CD14-positive monocyte (primary cell): ENCODE results near the gene DNAAF5. TPM values are rescaled to one million over a fixed set of nuclear protein-coding genes. Genes with fewer than 3 reads are reported as not detected.

Experiments used
- DNase-seq, 3 donors: peaks; one replicate each; pipeline ENCODE4 v3.0.0-alpha.2; 2011 to 2022
- H2AFZ ChIP-seq: 2 replicates; pipeline ENCODE4 v1.6.0; 2012; ENCODE audit warnings: mild to moderate bottlenecking, low read depth, low read length, inconsistent platforms; ENCODE audit not compliant: insufficient read depth, poor library complexity, severe bottlenecking
- H3K27ac ChIP-seq, 2 donors: 1 replicate in 1 of 2; 2 replicates in 1 of 2; pipeline ENCODE4 v1.5.1; 2012 to 2013; ENCODE audit warnings: low read length in 2 of 2, control low read depth in 1 of 2, inconsistent platforms in 1 of 2, low read depth in 1 of 2, mild to moderate bottlenecking in 1 of 2
- H3K27me3 ChIP-seq, 2 donors: one replicate each; pipeline versions ENCODE4 v1.6.0 to v1.6.1; 2011 to 2013; ENCODE audit warnings: low read length in 2 of 2; ENCODE audit not compliant: control insufficient read depth in 2 of 2, insufficient read depth in 2 of 2
- H3K36me3 ChIP-seq, 2 donors: replicated peaks in 1 of 2; 1 replicate in 1 of 2; 2 replicates in 1 of 2; pipeline versions ENCODE4 v1.5.1 to v1.6.1; 2012 to 2013; ENCODE audit warnings: low read length in 2 of 2, control low read depth in 1 of 2, inconsistent platforms in 1 of 2, mild to moderate bottlenecking in 1 of 2; ENCODE audit not compliant: insufficient read depth in 2 of 2, control insufficient read depth in 1 of 2
- H3K4me1 ChIP-seq, 2 donors: 1 replicate in 1 of 2; 2 replicates in 1 of 2; pipeline versions ENCODE4 v1.5.1 to v1.6.1; 2012 to 2013; ENCODE audit warnings: low read length in 2 of 2, control low read depth in 1 of 2, inconsistent platforms in 1 of 2, mild to moderate bottlenecking in 1 of 2, moderate library complexity in 1 of 2; ENCODE audit not compliant: insufficient read depth in 2 of 2, control insufficient read depth in 1 of 2
- H3K4me2 ChIP-seq: replicated peaks from 2 replicates; pipeline ENCODE3; 2012; ENCODE audit warnings: low read length, moderate library complexity, mild to moderate bottlenecking; ENCODE audit not compliant: poor library complexity, severe bottlenecking; ENCODE audit errors: extremely low read depth
- H3K4me3 ChIP-seq, 3 experiments: fragments of 200-600 bp in 1 of 3; sonication (generic) in 1 of 3; replicated peaks in 1 of 3; 1 replicate in 2 of 3; 2 replicates in 1 of 3; pipeline ENCODE4 v1.5.1; 2011 to 2013; ENCODE audit warnings: low read length in 3 of 3, mild to moderate bottlenecking in 3 of 3, control low read depth in 2 of 3, low read depth in 2 of 3, inconsistent platforms in 1 of 3, moderate library complexity in 1 of 3
- H3K79me2 ChIP-seq: 2 replicates; pipeline ENCODE4 v1.6.0; 2012; ENCODE audit warnings: mild to moderate bottlenecking, control low read depth, inconsistent platforms, low read length, moderate library complexity; ENCODE audit not compliant: insufficient read depth
- H3K9ac ChIP-seq: 2 replicates; pipeline ENCODE4 v1.6.0; 2017; ENCODE audit warnings: low read length, mild to moderate bottlenecking; ENCODE audit not compliant: insufficient read depth, poor library complexity, severe bottlenecking
- H3K9me3 ChIP-seq, 2 donors: replicated peaks in 1 of 2; 1 replicate in 1 of 2; 2 replicates in 1 of 2; pipeline versions ENCODE4 v1.5.1 to v1.6.1; 2012 to 2013; ENCODE audit warnings: low read length in 2 of 2, control low read depth in 1 of 2; ENCODE audit not compliant: control insufficient read depth in 1 of 2, insufficient read depth in 1 of 2
- H4K20me1 ChIP-seq: 2 replicates; pipeline ENCODE4 v1.6.0; 2012; ENCODE audit warnings: mild to moderate bottlenecking, low read length, control low read depth, moderate library complexity; ENCODE audit not compliant: insufficient read depth
- H3K27ac Mint-ChIP-seq, 7 donors: one replicate each; pipeline ENCODE4 v1.8.0; 2020; ENCODE audit warnings: mild to moderate bottlenecking in 7 of 7, mixed read lengths in 7 of 7, moderate library complexity in 6 of 7, inconsistent platforms in 2 of 7
- H3K27me3 Mint-ChIP-seq, 3 donors: one replicate each; pipeline ENCODE4 v1.8.0; 2021 to 2022; ENCODE audit warnings: low read depth in 3 of 3, mild to moderate bottlenecking in 3 of 3, mixed read lengths in 3 of 3, moderate library complexity in 3 of 3, inconsistent platforms in 1 of 3
- H3K36me3 Mint-ChIP-seq, 2 donors: one replicate each; pipeline ENCODE4 v1.8.0; 2020; ENCODE audit warnings: mixed read lengths in 2 of 2, inconsistent platforms in 1 of 2, mild to moderate bottlenecking in 1 of 2
- H3K4me1 Mint-ChIP-seq: one replicate; pipeline ENCODE4 v1.8.0; 2020; ENCODE audit warnings: mild to moderate bottlenecking, mixed read lengths
- H3K4me3 Mint-ChIP-seq, 2 donors: one replicate each; pipeline ENCODE4 v1.8.0; 2020; ENCODE audit warnings: mild to moderate bottlenecking in 2 of 2, mixed read lengths in 2 of 2, moderate library complexity in 1 of 2
- H3K9me3 Mint-ChIP-seq, 7 donors: one replicate each; pipeline ENCODE4 v1.8.0; 2020 to 2022; ENCODE audit warnings: mixed read lengths in 7 of 7, mild to moderate bottlenecking in 6 of 7, moderate library complexity in 6 of 7, inconsistent platforms in 2 of 7
- CTCF ChIP-seq: fragments of 200-600 bp; IDR thresholded peaks from one replicate; pipeline ENCODE4 v1.8.0; 2022; ENCODE audit warnings: antibody characterized with exemption, mild to moderate bottlenecking
- WGBS: methylation state at CpG from one replicate; pipeline ENCODE4 v1.1.5; 2013; ENCODE audit warnings: missing lambda C conversion rate; ENCODE audit not compliant: insufficient coverage; 5-methylcytosine and 5-hydroxymethylcytosine counted together
- intact Hi-C, 2 donors: fragments of 100-400 bp; cut with micrococcal nuclease; formaldehyde crosslinking; loops; one replicate each; pipeline versions ENCODE4 v1.15.0 to v1.15.1; 2023
- polyA plus RNA-seq, 3 donors: library from polyadenylated mRNA; depleted of rRNA in 1 of 3; unstranded in 2 of 3; stranded (reverse) in 1 of 3; fragments of 300-500 nt in 2 of 3; fragments of >200 nt in 1 of 3; fragmentation: Illumina TruSeq in 2 of 3; gene quantifications; 1 replicate in 2 of 3; 2 replicates in 1 of 3; pipeline ENCODE4 v1.2.3, GENCODE V29; 2012 to 2021

DNAAF5 gene
- polyA plus RNA-seq, 3 donors: 1.2 to 9.6 (median 2.0) TPM

- peaks cover 36% of the 10 kb centered on the region for H4K20me1 ChIP-seq
- peak overlapping the region; percentile 96 for H3K4me2 ChIP-seq
- H3K79me2 ChIP-seq: peaks cover 36% of the 10 kb centered on the region
- no peaks in the 10 kb centered on the region for H3K36me3 ChIP-seq
- H3K4me3 ChIP-seq: peak overlapping the region; percentile 20 to 82 (median 42)
- peaks cover 2 to 26% of the 10 kb centered on the region in 2 donors for H3K27me3 ChIP-seq
- H2AFZ ChIP-seq: peak overlapping the region; percentile 67
- Mint-ChIP-seq H3K27ac (peak overlapping the region in 6 of 7 donors; percentile 32 to 82 (median 50)), H3K9me3 (peaks cover 0 to 5% (median 3%) of the 10 kb centered on the region in 7 donors), H3K4me1 (peaks cover 53% of the 10 kb centered on the region), H3K36me3 (peaks cover 23% of the 10 kb centered on the region in 2 donors), H3K27me3 (peaks cover 33 to 58% (median 37%) of the 10 kb centered on the region in 3 donors), H3K4me3 (peak overlapping the region; percentile 73 to 84)
- no peak overlapping the region for H3K9ac ChIP-seq
- WGBS: 23% methylated on average over 36 of the region's 56 CpGs
- no peak for TF ChIP-seq CTCF
- H3K9me3 ChIP-seq: peaks cover under 1 to 2% of the 10 kb centered on the region in 2 donors
- peaks cover 48 to 61% of the 10 kb centered on the region in 2 donors for H3K4me1 ChIP-seq
- no peak for DNase-seq
- H3K27ac ChIP-seq: peak overlapping the region in 1 of 2 donors; percentile 48
- intact Hi-C loops: loop anchor here (5.0 to 10.0 kb wide), 2 partner anchors 57 to 159 kb away; partner anchors contain the start of gene COX19 (in 1 of the 2)
Observed at GRCh38 chr7:815284-816216, 89.1 kb downstream of the DNAAF5 start.

GRCh38 chr7:816300-816750, 89.8 kb downstream of the DNAAF5 start:
- Mint-ChIP-seq H3K36me3 (peaks cover 28% of the 10 kb centered on the region in 2 donors), H3K4me3 (peak overlapping the region; percentile 65 to 71), H3K27me3 (peaks cover 35 to 56% (median 37%) of the 10 kb centered on the region in 3 donors), H3K9me3 (peaks cover 0 to 5% (median 2%) of the 10 kb centered on the region in 7 donors), H3K4me1 (peaks cover 58% of the 10 kb centered on the region), H3K27ac (peak overlapping the region in 2 of 7 donors; percentile 58 to 82)
- Histone ChIP-seq H3K27me3 (peaks cover 2 to 26% of the 10 kb centered on the region in 2 donors), H3K79me2 (peaks cover 38% of the 10 kb centered on the region), H3K36me3 (no peaks in the 10 kb centered on the region), H4K20me1 (peaks cover 44% of the 10 kb centered on the region), H3K4me1 (peaks cover 45 to 59% of the 10 kb centered on the region in 2 donors), H2AFZ (peak overlapping the region; percentile 67), H3K4me2 (peak overlapping the region; percentile 96), H3K9me3 (no peaks in the 10 kb centered on the region), H3K4me3 (peak overlapping the region; percentile 20 to 82 (median 42)), H3K9ac (peak overlapping the region; percentile 75), H3K27ac (peak overlapping the region in 1 of 2 donors; percentile 48)
- peak; percentile 90 to 92 (median 91) for DNase-seq
- WGBS: 0% methylated on average over 40 of the region's 51 CpGs
- intact Hi-C loops: loop anchor here (5.0 to 10.0 kb wide), 2 partner anchors 56 to 158 kb away; partner anchors contain the start of gene COX19 (in 1 of the 2)
- TF ChIP-seq CTCF: no peak
